Loucy (cell line): ENCODE data around the gene SHISA6.

Experiments
- H2AFZ ChIP-seq: fragments of 200-600 bp; sonication (generic); 2 replicates; pipeline ENCODE4 v1.6.0; 2016; ENCODE audit warnings: antibody characterized with exemption, mild to moderate bottlenecking, low read length, moderate library complexity
- H3F3A ChIP-seq: fragments of 200-600 bp; 2 replicates; pipeline ENCODE4 v1.6.0; 2016; ENCODE audit warnings: antibody characterized with exemption, low read depth, mild to moderate bottlenecking
- H3K27me3 ChIP-seq: fragments of 200-600 bp; sonication (generic); 2 replicates; pipeline ENCODE4 v1.6.1; 2014; ENCODE audit warnings: low read length, mild to moderate bottlenecking; ENCODE audit not compliant: insufficient read depth, poor library complexity, severe bottlenecking
- H3K36me3 ChIP-seq: fragments of 200-600 bp; sonication (generic); 2 replicates; pipeline ENCODE4 v1.6.1; 2016; ENCODE audit warnings: low read length; ENCODE audit not compliant: insufficient read depth
- H3K4me1 ChIP-seq: fragments of 200-600 bp; sonication (generic); 2 replicates; pipeline ENCODE4 v1.5.1; 2014; ENCODE audit warnings: low read length, mild to moderate bottlenecking; ENCODE audit not compliant: insufficient read depth, poor library complexity, severe bottlenecking
- H3K4me2 ChIP-seq: fragments of 200-600 bp; sonication (generic); 2 replicates; pipeline ENCODE4 v1.6.0; 2014; ENCODE audit warnings: antibody characterized with exemption, low read length, low read depth, mild to moderate bottlenecking; ENCODE audit not compliant: poor library complexity, severe bottlenecking
- H3K4me3 ChIP-seq: fragments of 200-600 bp; sonication (generic); 2 replicates; pipeline ENCODE4 v1.5.1; 2014; ENCODE audit warnings: low read length, mild to moderate bottlenecking, mixed read lengths; ENCODE audit not compliant: poor library complexity, severe bottlenecking
- H3K79me2 ChIP-seq: fragments of 200-600 bp; sonication (generic); 2 replicates; pipeline ENCODE4 v1.6.1; 2014; ENCODE audit warnings: low read length; ENCODE audit not compliant: insufficient read depth
- H3K9ac ChIP-seq: fragments of 200-600 bp; sonication (generic); 2 replicates; pipeline ENCODE4 v1.6.0; 2014; ENCODE audit warnings: mild to moderate bottlenecking, low read depth, low read length, moderate library complexity; ENCODE audit not compliant: poor library complexity, severe bottlenecking
- H3K9me2 ChIP-seq: fragments of 200-600 bp; sonication (generic); replicated peaks from 2 replicates; pipeline ENCODE4 v1.6.1; 2016; ENCODE audit warnings: low read depth, low read length, mixed read lengths
- H3K9me3 ChIP-seq: fragments of 200-600 bp; sonication (generic); 2 replicates; pipeline ENCODE4 v1.6.1; 2014; ENCODE audit warnings: mild to moderate bottlenecking, antibody characterized with exemption, low read length, low read depth; ENCODE audit not compliant: insufficient read depth
- H4K20me1 ChIP-seq: fragments of 200-600 bp; sonication (generic); 2 replicates; pipeline ENCODE4 v1.6.0; 2014; ENCODE audit warnings: antibody characterized with exemption, low read length, mild to moderate bottlenecking; ENCODE audit not compliant: insufficient read depth, poor library complexity, severe bottlenecking
- CTCF ChIP-seq: fragments of 200-600 bp; sonication (generic); conservative IDR thresholded peaks from 2 replicates; pipeline ENCODE4 v1.5.1; 2014; ENCODE audit warnings: mild to moderate bottlenecking, antibody characterized with exemption, low read length
- EZH2phosphoT487 ChIP-seq: fragments of 200-600 bp; IDR thresholded peaks from 2 replicates; pipeline ENCODE4 v1.6.1; 2018; ENCODE audit warnings: antibody characterized with exemption, mild to moderate bottlenecking, moderate library complexity, borderline replicate concordance

The SHISA6 gene

GRCh38 chr17:11388054-11388453 is 147.0 kb downstream of the SHISA6 start:
- H3F3A ChIP-seq, result no peaks in the 10 kb centered on the region
- H3K4me3 ChIP-seq, result no peak overlapping the region
- peaks cover 5% of the 10 kb centered on the region; the same call in 1 of the 2 replicates for H3K9me3 ChIP-seq
- no peaks in the 10 kb centered on the region for H3K36me3 ChIP-seq
- H3K27me3 ChIP-seq, result no peaks in the 10 kb centered on the region
- H3K9me2 ChIP-seq, result no peaks in the 10 kb centered on the region
- H2AFZ ChIP-seq, result no peak overlapping the region
- TF ChIP-seq CTCF (no peak), EZH2phosphoT487 (no peak)
- no peak overlapping the region for H3K9ac ChIP-seq
- H3K4me2 ChIP-seq, result no peak overlapping the region
- H3K4me1 ChIP-seq, result no peaks in the 10 kb centered on the region
- no peaks in the 10 kb centered on the region for H4K20me1 ChIP-seq
- no peaks in the 10 kb centered on the region for H3K79me2 ChIP-seq

GRCh38 chr17:11389583-11389982 is 148.6 kb downstream of the SHISA6 start:
- Histone ChIP-seq H3K4me3 (no peak overlapping the region), H3K36me3 (no peaks in the 10 kb centered on the region), H3K9me2 (no peaks in the 10 kb centered on the region), H4K20me1 (no peaks in the 10 kb centered on the region), H3K9ac (no peak overlapping the region), H3K4me2 (no peak overlapping the region), H3K79me2 (no peaks in the 10 kb centered on the region), H3K4me1 (no peaks in the 10 kb centered on the region), H2AFZ (no peak overlapping the region), H3F3A (no peaks in the 10 kb centered on the region), H3K9me3 (peaks cover 5% of the 10 kb centered on the region; the same call in 1 of the 2 replicates), H3K27me3 (no peaks in the 10 kb centered on the region)
- TF ChIP-seq EZH2phosphoT487 (no peak), CTCF (no peak)

- Histone ChIP-seq H3K4me3 (no peak overlapping the region), H3F3A (no peaks in the 10 kb centered on the region), H3K36me3 (no peaks in the 10 kb centered on the region), H3K9me3 (peaks cover 5% of the 10 kb centered on the region; the same call in 1 of the 2 replicates), H3K9ac (no peak overlapping the region), H4K20me1 (no peaks in the 10 kb centered on the region), H3K4me1 (no peaks in the 10 kb centered on the region), H2AFZ (no peak overlapping the region), H3K27me3 (no peaks in the 10 kb centered on the region), H3K79me2 (no peaks in the 10 kb centered on the region), H3K4me2 (no peak overlapping the region), H3K9me2 (no peaks in the 10 kb centered on the region)
- no peak for TF ChIP-seq EZH2phosphoT487
- no peak for TF ChIP-seq CTCF
Observed at GRCh38 chr17:11391134-11391533, 150.1 kb downstream of the SHISA6 start.
